Stimulated activated CD4-positive, alpha-beta T cell treated with anti-CD3 and anti-CD28 coated beads, Interleukin-2, amount 100 ng/mL, for 4 hours (primary cell): ENCODE data around the gene ACSM2B.
"Not testable (repeated sequence)": the region's sequence is repeated elsewhere in the genome, so short reads cannot be mapped to it uniquely, and the experiment has no call there.

Experiments
- DNase-seq: peaks from one replicate; pipeline ENCODE4 v3.0.0-alpha.2; 2020; ENCODE audit warnings: low read depth

Gene ACSM2B

DNA sequence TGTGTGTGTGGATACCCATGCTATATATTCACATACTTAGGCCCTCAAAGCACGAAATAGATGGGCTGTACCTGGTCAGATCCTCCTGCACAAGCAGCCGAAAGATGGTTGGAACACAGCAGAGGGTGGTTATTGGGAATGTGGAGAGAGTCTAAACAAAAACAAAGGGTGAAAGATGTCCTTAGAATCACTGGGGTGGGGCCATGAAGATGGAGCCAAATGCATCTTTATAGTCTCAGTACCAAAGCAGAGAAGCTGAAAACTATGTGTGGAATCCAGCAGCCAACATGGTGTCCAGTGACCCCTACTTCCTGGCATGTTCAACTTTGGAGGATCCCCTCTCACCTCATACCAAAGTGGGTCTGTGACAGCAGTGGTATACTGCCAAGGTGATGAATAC is 19.5 kb upstream of the ACSM2B start:
- DNase-seq: not testable (repeated sequence)

DNA sequence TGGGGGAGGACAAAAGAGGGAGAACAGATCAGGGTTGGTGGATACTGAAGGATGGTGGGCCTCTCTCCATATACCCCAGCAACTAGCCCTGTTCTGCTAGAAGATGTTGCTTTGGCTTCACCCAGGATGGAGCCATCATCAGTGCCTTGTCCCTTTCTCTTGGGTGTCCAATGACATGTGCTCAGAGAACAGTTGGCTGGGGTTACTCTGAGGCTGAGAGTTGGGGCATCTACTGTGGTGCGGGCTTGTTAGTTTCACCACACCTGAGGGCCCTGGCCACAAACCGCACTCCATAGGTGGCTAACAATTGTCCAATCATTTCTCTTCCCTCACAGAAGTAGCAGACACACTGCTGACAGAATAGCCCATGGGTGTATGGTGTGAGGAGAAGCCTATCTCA is 18.9 kb upstream of the ACSM2B start:
- not testable (repeated sequence) for DNase-seq

DNA sequence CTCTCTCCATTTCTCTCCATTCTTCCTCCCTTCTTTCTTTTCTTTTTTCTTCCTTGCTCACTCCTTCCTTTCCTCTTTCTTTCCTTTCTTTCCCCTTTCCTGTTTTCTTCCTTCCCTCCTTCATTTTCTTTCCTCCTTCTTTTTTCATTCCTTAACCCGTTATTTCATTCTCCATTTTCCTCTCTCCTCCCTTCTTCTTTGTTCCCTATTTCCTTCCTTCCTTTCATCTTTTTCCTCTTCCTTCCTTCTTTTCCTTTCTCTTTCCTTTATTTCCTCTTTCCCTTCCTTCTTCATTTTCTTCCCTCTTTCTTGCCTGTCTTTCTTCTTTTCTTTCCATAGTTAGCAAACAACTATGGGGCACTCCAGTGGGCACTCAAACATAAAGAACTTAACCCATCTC is 16.6 kb upstream of the ACSM2B start:
- not testable (repeated sequence) for DNase-seq

DNA sequence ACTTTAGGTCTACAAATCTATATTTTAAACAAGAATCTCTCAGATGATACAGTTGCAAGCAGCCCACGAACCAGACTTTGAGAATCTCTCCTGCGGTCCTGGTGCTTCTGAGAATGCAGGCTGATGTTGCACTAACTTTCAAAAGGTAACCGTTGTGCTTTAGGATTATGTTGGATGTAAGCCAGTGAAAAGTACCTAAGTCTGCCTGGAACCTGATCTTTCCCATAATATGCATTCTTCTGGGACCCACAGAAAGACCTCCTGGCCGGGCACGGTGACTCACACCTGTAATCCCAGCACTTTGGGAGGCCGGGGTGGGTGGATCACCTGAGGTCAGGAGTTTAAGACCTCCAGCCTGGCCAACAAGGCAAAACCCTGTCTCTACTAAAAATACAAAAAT is 13.3 kb upstream of the ACSM2B start:
- not testable (repeated sequence) for DNase-seq

DNA sequence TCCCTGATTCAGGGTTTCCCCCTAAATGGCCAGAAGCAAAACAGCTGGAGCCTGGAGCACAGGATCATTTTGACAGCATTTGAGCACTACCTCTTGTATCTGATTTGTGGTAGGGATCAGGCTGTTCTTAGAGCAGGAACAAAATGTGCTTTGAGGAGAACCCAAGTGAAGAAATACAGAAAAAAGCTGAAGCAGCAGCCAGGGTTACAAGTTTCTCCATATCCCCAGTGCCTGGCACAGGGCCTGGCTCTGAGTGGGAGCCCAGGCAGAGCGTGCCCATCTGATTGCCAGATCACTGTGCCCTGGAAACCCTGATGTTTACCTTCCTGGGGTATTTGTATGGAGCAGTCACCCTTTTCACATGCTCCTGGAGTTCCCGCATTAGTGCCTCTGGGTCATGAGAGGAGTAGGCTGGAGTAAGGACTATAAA is 11.5 kb upstream of the ACSM2B start:
- not testable (repeated sequence) for DNase-seq

DNA sequence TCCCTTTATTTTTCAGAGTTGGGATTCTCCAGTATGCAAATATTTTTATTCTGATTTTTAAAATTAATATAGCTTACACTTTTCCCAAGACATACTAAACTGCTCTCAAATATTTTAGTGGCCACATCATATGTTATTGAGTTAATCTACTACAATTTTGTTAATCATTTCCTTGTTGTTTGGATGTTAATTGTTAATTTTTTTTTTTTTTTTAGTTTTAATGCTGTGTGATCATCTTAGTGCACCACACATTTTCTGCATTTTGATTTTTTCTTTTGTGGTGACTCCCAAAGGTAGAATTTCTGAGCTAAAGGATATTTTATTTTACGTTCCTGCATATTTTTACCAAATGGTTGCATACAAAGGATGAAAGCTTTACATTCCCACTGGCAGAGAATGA is 10.5 kb upstream of the ACSM2B start:
- not testable (repeated sequence) for DNase-seq

DNA sequence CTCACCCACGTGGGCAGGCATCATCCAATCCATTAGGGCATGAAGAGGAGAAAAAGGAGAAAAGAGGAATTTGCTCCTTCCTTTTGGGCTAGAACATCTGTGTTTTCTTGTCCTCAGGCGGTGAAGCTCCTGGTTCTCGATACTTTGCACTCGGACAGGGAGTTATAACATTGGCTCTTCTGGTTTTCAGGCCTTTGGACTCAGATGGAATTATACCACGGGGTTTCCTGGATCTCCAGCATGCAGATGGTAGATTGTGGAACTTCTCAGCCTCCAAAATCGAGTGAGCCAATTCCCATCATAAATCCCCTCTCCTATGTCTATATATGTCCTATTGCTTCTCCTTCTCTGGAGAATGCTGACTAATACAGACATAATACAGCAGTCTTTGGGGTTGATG is 9.9 kb upstream of the ACSM2B start:
- not testable (repeated sequence) for DNase-seq

DNA sequence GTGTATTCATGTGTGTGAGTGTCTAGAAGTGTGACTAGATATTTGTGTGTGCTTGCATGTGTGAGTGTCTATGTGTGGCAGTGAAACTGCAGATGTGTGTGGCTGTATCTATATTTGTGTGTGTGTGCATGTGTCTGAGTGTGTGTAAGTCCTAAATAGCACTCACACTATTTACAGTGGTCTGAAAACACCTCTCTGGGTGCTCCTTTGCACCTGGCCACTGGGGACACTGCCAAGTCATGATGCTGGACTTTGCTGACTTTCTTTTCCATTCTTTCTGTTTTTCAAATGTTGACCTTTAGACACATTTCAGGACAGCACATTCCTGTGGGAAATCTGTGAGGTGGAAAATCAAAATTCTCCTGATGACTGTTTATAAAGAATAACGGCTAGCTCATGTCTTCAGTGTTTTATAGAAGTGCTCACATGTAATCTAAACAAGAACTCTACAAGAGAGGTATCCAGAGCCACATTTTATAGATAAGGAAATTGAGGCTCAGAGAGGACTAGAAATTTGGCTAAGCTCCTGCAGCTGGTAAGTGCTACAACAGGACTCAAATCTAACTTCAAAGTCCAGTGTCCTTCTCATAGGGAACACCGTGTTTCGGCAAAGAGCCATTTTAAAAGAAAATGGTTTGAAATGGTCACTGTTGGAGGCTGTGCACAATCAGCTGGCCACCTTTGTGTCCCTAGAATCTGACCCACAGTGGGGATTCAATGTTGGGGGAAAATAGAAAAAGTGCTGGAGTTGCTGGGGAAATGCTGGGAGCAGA is 4.5 kb upstream of the ACSM2B start:
- DNase-seq: not testable (repeated sequence)

DNA sequence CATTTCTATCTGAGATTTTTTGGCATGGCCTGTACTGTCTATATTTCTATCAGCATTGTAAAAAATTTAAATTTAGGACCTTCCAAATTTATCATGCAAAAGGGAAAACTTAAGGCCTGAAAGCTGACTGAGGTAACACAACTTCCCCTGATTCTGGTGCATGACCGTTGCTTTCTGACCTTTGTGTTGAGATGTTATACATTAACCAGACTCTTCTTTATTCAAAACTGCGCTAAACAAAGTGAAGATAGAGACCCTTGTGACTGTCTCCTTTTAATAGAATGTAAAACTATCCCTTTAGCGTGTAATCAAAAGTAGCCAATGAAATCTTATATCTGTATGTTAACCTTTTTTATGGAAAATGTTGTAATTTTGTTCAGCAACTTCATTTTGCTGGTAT is 1.9 kb upstream of the ACSM2B start:
- not testable (repeated sequence) for DNase-seq

DNA sequence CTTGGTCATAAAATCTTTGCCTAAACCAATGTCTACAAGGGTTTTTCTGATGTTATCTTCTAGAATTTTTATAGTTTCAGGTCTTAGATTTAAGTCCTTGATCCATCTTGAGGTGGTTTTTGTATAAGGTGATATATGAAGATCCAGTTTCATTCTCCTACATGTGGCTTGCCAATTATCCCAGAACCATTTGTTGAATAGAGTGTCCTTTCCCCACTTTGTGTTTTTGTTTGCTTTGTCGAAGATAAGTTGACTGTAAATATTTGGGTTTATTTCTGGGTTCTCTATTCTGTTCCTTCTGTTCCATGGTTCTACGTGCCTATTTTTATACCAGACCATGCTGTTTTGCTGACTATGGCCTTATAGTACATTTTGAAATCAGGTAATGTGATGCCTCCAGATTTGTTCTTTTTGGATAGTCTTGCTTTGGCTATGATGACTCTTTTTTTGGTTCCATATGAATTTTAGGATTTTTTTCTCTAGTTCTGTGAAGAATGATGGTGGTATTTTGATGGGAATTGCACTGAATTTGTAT is 7.0 kb downstream of the ACSM2B start:
- not testable (repeated sequence) for DNase-seq

DNA sequence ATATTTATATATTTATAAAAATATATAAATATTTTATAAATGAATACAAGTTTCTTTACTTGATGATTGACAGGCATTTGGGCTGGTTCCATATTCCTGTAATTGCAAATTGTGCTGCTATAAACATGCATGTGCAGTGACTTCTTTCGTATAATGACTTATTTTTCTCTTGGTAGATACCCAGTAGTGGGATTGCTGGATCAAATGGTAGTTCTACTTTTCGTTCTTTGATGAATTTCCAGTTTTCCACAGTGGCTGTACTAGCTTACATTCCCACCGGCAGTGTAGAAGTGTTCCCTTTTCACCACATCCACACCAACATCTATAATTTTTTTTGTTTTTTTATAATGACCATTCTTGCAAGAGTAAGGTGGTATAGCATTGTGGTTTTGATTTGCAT is 7.8 kb downstream of the ACSM2B start:
- DNase-seq: no peak

DNA sequence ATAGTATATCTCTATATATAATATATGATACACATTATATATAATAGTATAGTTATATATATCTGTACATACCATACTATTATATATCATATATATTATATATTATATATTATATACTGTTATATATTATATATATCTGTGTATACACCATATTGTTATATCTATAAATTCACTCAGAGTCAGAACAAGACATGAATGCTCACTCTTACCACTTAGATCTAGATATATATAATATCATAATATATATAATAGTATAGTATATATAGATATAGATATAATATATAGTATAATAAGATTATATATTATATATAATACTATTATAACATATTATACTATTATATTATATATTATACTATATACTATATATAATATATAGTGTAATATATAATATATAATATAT is 9.3 kb downstream of the ACSM2B start:
- no peak for DNase-seq

DNA sequence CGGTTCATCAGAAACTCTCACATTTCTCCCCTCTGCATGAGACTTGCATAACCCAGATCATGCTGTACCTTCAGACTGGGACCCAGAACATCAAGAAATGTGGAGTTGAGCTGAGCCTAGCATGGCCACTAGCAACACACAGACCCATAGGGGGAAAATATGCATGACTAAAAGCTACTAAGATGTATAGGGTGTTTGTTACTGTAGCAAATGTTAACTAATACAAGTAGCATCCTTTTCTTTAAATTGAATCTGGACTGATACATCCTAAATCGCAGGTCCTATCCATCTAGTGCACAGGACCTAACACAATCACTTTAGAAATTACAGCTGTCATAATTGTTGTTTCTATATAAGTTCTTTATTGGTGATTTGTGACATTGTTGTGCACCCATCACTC is 10.8 kb downstream of the ACSM2B start:
- DNase-seq: not testable (repeated sequence)

DNA sequence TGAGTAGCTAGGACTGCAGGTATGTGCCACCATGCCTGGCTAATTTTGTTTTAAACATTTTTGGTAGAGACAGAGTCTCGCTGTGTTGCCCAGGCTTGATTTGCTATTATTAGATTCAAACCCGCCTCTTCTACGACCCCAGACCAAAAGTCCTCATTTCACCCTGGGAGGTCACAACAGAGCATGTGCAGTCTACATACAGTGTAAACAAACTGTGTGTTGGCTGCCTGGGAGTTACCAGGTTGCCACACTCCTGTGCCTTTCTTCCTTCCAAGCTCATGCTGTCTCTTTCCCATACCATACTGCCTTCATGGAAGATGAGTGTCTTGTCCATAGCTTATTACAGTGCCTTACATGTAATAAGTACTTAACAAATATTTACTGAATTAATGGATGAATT is 11.9 kb downstream of the ACSM2B start:
- DNase-seq: not testable (repeated sequence)

DNA sequence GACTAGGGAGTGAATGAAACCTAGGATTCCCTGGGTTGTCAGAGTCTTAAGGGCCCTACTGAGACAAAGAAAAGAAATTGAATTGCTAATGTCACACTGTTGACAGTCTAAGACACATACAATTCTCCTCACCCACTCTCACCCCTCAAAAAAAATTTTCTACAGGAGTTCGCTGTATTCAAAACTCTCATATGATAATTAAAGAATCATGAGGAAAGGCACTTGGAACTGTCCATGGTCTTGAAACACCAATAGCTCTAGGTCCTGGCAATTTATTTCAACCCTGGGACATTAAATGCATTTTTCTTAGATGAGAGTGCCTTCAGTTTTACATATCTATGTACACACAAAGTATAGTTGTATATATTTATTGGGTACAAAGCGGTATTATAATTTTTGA is 20.5 kb downstream of the ACSM2B start:
- DNase-seq: not testable (repeated sequence)

DNA sequence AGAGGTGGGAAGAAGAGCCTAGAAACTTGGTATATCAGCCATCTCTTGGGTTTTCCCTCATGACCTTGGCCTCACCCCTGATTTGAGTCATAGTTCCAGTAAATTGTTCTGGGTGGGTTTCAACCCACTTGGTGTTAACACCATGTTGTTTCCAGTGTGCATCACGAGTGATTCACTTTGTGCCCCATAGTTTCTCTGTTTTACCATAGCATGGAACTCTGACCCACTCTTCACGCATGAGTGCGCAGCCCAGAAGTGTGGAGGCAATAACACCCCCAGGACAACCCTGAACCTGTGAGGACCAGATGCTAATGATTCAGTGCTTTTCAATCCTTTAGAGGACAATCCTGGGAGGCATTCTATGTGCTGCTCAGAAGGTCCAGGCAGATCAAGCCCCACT is 21.5 kb downstream of the ACSM2B start:
- DNase-seq: not testable (repeated sequence)

DNA sequence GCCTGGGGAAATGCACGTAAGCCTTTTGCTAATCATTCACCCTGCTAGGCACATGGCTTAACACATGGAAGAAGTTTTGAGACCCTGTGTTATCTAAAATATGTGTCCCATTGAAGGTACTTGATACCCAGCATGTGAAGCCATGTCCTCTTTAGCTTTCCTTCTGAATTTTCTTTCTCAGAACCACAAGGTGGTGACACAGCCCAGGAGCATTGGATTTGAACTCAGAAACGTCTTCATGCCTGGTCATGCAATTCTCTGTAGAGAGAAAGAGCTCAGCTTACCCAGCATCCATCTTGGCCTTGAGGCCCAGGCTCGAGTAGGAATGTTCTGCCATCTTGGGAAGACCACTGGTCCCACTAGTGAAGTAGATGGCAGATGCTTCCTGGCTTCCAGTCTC is 22.7 kb downstream of the ACSM2B start:
- DNase-seq: not testable (repeated sequence)

DNA sequence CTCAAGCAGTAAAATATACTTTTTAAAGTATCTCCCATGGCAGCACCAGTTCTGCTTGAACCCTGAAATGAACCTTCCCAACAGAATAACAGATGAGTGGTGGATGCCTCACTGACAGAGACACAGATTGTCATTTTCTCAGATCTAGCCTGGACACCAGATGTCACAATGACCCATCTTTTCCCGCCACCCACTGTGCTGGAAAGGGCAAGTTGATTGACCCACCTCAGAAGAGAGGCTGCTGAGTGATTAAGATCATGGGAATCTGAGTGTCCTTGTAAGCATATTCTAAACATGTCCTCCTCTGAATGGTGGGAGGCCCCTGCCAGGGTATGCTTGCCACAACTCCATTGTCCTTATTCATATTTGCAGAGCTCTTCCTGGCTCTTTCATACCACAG is 29.2 kb downstream of the ACSM2B start:
- DNase-seq: not testable (repeated sequence)

DNA sequence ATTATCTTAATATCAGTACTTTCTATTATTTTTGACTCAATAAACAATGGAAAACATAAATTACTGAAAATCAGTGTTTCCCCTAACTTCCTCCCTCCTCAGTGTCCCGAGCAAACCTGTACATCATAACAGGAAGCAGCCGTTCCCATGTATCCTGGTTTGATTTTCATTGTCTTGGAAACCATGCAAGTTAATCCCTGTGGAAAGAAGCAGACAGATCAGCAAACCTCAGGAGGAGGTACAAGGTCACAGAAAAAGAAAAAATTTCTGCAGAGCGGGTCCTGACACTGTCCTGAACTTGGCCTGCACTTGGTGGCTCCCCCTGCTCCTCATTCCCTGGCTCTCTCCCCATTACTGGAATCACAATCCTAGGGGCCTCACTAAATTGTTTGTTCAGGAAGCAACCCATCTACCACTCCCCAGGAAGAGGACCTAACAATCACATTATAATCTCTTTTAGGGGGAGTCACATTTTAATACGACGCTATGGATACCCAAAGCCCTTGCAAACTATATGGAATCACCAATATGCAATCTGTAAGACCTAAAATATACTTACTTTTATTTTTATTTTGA is 29.8 kb downstream of the ACSM2B start:
- DNase-seq: not testable (repeated sequence)

DNA sequence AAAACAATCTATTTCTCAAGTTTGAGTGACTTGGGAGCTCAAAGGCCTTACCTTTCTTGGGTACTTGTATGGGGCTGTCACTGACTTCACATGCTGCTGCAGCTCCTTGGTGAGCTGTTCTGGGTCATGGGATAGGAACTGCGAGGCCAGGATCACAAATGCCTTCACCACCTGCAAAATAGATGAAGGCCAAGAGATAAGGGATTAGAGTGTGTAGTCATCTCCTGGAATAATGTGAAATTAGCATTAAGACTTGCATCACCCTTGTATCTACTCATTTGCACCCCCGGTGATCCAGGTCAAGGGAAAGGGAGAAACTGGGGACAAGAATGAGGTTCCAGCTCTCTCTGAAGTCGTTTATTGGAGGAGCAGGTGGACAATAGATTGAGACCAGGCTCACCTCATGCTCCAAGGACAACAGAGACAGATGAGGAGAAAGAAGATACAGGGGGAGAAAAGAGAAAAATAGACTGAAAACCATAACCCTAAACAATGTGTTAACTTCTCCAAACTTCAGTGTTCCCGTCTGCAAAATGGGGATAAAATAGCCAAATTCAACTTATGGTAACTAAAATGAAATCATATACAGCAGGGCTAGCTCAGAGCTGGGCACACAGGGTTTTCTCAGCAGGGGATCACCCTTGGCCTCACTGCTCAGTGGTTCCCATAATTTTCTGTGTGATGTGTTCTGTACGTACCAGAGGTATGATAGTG is 35.4 kb downstream of the ACSM2B start:
- DNase-seq: not testable (repeated sequence)

DNA sequence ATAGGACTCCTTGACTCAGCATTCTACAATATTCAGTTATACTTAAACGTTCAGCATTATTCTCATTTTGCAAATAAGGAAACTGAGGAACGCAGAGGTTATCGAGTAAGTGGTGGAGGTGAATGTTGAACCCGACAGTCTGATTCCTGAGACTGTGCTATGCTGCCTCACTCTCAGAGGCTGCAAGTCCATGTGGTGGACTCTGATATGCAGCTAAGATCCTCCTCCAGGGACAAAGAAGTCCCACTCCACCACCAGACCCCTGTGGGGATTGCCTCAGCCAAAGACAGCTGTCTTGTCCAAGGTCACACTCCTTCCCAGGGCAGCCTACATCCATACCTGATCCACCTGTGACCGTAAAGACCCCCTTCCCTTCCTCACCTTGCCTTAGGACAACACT is 37.5 kb downstream of the ACSM2B start:
- DNase-seq: no peak

DNA sequence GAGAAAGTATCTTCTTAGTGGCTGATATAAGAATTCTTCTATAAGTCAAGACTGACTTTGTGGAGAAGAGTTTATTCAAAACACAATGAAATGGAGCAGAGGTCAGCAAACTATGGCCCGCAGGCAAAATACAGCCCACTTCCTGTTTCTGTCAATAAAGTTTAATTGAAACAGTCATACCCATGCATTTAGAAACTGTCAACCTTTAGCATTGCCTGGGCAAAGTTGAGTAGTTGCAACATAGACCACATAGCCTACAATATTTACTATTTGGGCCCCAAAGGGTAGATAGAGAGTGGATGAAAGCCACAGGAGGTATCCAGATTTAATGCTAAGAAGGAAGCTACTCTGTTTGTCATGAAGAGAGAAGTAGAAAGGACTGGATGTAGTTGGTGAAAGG is 38.0 kb downstream of the ACSM2B start:
- no peak for DNase-seq

DNA sequence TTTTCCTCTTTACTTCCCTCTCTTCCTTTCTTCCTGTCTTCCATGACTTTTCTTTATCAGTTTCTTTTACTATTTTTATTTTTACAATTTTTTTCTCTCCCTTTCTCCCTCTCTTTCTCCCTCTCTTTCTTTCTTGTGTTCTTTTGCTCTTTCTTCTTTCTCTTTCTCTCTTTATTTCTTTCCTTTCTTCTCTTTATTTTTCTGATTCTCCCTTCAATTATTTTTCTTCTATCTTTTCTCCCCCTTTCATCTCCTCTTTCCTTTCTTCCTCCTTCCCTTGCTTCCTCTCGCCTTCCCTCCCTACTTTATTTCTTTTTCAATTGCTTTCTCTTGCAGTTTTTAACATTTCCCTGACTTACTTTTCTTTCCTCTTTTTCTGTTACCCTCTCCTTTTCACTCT is 39.5 kb downstream of the ACSM2B start:
- not testable (repeated sequence) for DNase-seq
